Measurements from ENCODE around the gene C3orf52. TPM values are rescaled to one million over a fixed set of nuclear protein-coding genes. Genes with fewer than 3 reads are reported as not detected.

C3orf52 gene
- total RNA-seq, 2 experiments from 2014 or later: 2.0 to 3.3 TPM

DNA sequence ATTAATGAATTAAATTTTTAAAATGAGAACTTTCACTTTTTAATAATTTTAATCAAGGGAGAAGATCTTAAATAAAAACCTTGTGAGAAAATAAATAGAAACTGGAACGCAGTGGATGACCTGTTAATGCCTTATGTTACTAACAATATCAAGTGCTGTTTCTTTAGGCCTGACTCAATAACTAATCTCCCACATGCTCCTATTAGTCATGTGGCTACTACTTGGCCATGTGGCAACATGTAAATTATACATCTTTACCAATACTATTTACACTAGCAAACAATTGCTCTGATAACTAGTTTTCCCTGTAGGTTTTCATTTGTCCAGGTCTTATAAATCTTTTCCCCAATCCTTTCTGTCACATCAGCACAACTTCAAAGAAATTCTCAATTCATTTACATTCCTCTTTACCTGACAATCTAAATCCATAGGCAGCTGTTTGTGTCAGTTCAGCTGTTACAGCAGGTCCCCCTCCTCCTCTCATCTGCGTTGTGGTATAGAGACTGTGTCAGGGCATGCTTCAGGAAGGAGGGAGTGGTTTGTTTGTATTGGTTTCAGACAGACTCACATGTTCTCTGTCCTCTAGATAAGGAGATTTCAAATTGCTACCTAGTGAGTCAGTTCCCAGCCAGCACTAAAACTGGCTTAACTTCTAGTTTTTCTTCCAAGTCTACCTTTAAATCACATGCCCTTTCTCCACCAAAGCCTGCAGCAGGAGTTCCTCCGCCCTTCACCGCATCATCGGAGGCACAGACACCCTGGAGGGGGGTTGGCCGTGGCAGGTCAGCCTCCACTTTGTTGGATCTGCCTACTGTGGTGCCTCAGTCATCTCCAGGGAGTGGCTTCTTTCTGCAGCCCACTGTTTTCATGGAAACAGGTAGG is 11.3 kb upstream of the C3orf52 start:
- H3K4me3 Mint-ChIP-seq: no peak overlapping the region
- peak overlapping the region; percentile 28 for H3K27ac Mint-ChIP-seq
- H3K9me3 Mint-ChIP-seq: no peaks in the 10 kb centered on the region
- intact Hi-C loops (cut with micrococcal nuclease): no loop called here
- H3K4me1 Mint-ChIP-seq (ENCODE audit: low read depth): peaks cover 31% of the 10 kb centered on the region
- peak; percentile 49 for DNase-seq
- ChIA-PET CTCF (no interaction called here), POLR2A (no interaction called here)
- ATAC-seq: peak; percentile 94
- TF ChIP-seq, protein P1, sequence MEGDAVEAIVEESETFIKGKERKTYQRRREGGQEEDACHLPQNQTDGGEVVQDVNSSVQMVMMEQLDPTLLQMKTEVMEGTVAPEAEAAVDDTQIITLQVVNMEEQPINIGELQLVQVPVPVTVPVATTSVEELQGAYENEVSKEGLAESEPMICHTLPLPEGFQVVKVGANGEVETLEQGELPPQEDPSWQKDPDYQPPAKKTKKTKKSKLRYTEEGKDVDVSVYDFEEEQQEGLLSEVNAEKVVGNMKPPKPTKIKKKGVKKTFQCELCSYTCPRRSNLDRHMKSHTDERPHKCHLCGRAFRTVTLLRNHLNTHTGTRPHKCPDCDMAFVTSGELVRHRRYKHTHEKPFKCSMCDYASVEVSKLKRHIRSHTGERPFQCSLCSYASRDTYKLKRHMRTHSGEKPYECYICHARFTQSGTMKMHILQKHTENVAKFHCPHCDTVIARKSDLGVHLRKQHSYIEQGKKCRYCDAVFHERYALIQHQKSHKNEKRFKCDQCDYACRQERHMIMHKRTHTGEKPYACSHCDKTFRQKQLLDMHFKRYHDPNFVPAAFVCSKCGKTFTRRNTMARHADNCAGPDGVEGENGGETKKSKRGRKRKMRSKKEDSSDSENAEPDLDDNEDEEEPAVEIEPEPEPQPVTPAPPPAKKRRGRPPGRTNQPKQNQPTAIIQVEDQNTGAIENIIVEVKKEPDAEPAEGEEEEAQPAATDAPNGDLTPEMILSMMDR (IDR thresholded peaks at IDR 0.05): no peak
- H3K36me3 Mint-ChIP-seq (ENCODE audit: low read depth): peaks cover 4% of the 10 kb centered on the region
- H3K27me3 Mint-ChIP-seq: no peaks in the 10 kb centered on the region

DNA sequence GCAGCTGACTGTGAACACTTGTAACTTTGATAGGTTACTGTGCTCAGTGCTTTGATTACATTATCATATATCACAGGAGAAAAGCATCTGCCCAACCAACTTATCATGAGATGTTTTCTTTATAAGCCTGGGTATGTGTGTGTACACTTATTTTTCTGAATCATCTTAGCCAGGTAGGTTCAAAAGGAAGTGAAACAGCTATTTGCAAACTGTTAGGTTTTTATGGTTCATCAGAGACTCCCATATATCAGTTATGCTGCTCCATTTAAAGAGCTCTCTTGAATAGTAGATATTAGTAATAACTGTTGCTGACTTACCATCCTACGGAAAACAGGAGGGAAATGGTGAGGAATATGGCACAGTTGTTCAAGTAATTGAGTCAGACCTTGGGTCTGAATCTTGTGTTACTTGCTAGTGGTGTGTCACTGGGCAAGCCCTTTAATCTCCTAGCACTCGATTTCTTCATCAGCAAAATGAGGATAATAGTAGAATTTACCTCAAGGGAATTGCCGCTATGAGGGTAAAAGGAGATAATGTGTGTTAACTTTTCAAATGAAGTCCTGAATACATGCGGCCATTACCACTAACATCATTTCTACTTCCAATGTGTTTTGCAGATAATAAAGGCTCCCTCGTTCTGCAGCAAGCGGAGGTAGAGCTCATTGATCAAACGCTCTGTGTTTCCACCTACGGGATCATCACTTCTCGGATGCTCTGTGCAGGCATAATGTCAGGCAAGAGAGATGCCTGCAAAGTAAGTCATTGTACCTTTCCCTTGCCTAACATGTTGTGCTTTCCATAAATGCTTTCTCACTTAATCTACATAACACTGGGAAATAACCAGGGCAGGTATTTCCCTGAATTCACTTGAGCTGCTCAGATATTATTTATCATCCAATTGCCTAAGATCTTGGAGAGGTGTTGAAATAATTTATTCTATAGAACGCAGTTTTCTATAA is 7.8 kb upstream of the C3orf52 start:
- POLR2A ChIA-PET: no interaction called here
- intact Hi-C loops (cut with micrococcal nuclease): no loop called here

DNA sequence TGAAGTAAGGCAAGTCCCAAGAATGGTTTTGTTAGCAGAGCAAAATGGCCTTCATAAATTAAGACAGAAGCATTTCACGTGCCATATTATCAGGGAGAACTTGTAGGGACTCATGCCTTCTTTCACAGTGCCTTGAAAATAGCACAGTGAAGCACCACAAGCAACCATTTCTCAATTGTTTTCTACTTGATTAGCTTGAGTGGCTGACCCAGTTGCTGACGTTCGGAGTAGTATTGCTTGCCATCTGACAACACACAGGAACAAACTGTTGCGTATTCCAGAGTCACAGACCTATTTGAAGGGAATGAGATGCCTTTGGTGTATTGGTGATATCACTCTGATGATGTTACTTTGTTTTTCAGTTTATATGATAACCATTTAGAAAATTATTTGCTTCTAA is 3.0 kb upstream of the C3orf52 start:
- intact Hi-C loops (cut with micrococcal nuclease): no loop called here
- POLR2A ChIA-PET: no interaction called here
- TF ChIP-seq, protein P1 (IDR thresholded peaks at IDR 0.05): no peak
- H3K4me1 Mint-ChIP-seq (ENCODE audit: low read depth): peaks cover 16% of the 10 kb centered on the region
- no peak overlapping the region for H3K4me3 Mint-ChIP-seq
- H3K9me3 Mint-ChIP-seq: no peaks in the 10 kb centered on the region
- no peaks in the 10 kb centered on the region for H3K36me3 Mint-ChIP-seq (ENCODE audit: low read depth)
- CTCF ChIA-PET: no interaction called here
- DNase-seq: no peak
- no peak for ATAC-seq
- H3K27me3 Mint-ChIP-seq: peaks cover 16% of the 10 kb centered on the region
- H3K27ac Mint-ChIP-seq: no peak overlapping the region

More for the DNA sequence above, 7.8 kb upstream of the C3orf52 start:
- peaks cover 14% of the 10 kb centered on the region for H3K4me1 Mint-ChIP-seq (ENCODE audit: low read depth)
- TF ChIP-seq, protein P1 (IDR thresholded peaks at IDR 0.05): no peak
- no peaks in the 10 kb centered on the region for H3K27me3 Mint-ChIP-seq
- no peak for ATAC-seq
- DNase-seq: no peak
- H3K27ac Mint-ChIP-seq: no peak overlapping the region
- no peaks in the 10 kb centered on the region for H3K9me3 Mint-ChIP-seq
- CTCF ChIA-PET: interaction anchor here (0.7 to 1.1 kb wide), 5 partner anchors 9 to 35 kb away, joined by 3 to 5 read pairs (median 4); no protein-coding TSS in a partner anchor
- peaks cover under 1% of the 10 kb centered on the region for H3K36me3 Mint-ChIP-seq (ENCODE audit: low read depth)
- no peak overlapping the region for H3K4me3 Mint-ChIP-seq

DNA sequence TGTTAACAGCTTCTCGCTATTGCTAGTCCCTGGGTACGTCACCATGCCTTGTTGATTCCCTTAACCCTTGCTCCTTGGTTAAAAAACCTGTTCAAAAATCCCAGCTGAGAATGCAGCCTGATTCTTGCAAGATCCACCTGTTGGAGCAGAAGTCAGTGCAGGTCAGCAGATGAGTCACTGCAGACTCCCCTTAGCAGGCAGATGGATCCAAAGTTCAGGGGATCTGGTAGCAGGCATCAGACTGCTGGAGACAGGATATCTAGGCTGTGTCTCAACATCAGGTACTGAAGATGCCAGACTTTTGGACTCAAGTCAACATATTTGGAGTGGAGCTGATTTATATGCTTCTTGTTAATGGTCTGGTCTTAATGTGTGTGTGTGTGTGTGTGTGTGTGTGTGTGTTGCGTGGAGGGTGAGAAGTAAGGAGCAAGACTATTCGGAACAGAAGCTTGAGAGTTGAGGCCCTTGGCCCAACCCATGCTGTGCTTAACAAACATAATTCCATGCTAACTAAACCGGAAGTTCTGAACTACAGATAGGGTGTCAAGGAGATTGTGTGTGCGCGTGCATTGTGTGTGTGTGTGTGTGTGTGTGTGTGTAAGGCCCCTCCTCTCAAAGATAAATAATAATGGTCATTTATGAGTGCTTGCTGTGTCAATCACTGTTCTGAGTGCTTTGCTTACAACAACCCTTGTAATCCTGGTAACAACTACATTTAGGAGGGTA is 1.0 kb upstream of the C3orf52 start:
- no peak for ATAC-seq

More for the DNA sequence above, 1.0 kb upstream of the C3orf52 start:
- POLR2A ChIA-PET: no interaction called here
- no peak overlapping the region for H3K27ac Mint-ChIP-seq
- CTCF ChIA-PET: no interaction called here
- intact Hi-C loops (cut with micrococcal nuclease): no loop called here
- H3K27me3 Mint-ChIP-seq: peaks cover 22% of the 10 kb centered on the region
- no peaks in the 10 kb centered on the region for H3K9me3 Mint-ChIP-seq
- no peak for DNase-seq
- TF ChIP-seq, protein P1 (IDR thresholded peaks at IDR 0.05): no peak
- peaks cover 16% of the 10 kb centered on the region for H3K4me1 Mint-ChIP-seq (ENCODE audit: low read depth)
- no peaks in the 10 kb centered on the region for H3K36me3 Mint-ChIP-seq (ENCODE audit: low read depth)
- peak overlapping the region; percentile 75 for H3K4me3 Mint-ChIP-seq
